GM12878 (cell line): ENCODE data around the gene ELOF1.

Source experiments
- CEBPZ ChIP-seq: fragments of 150-350 bp; IDR thresholded peaks from 2 replicates; pipeline ENCODE4 v1.6.1; 2016; ENCODE audit warnings: low read depth, low read length
- CTCF ChIP-seq, 3 experiments: IDR thresholded peaks in 2 of 3; conservative IDR thresholded peaks in 1 of 3; 2 replicates each; pipeline ENCODE4 v1.5.1; 2011; ENCODE audit warnings: low read depth in 3 of 3, low read length in 3 of 3, mild to moderate bottlenecking in 3 of 3, control low read depth in 2 of 3, moderate library complexity in 2 of 3, inconsistent platforms in 1 of 3, mixed read lengths in 1 of 3; ENCODE audit not compliant: control insufficient read depth in 2 of 3, insufficient read depth in 1 of 3; ENCODE audit errors: extremely low read depth in 1 of 3
- CUX1 ChIP-seq: IDR thresholded peaks from 2 replicates; pipeline ENCODE4 v1.6.1; 2012; ENCODE audit warnings: improper control_type of control experiment, low read depth, low read length; ENCODE audit not compliant: insufficient replicate concordance
- EED ChIP-seq: sonication (generic); IDR thresholded peaks from 2 replicates; pipeline ENCODE4 v1.6.1; 2016; ENCODE audit warnings: antibody characterized with exemption, low read depth
- EP300 ChIP-seq, 2 experiments: fragments of 150-350 bp in 1 of 2; IDR thresholded peaks; 2 replicates each; pipeline ENCODE4 v1.6.1; 2011 to 2012; ENCODE audit warnings: low read depth in 2 of 2, low read length in 2 of 2, borderline replicate concordance in 1 of 2, improper control_type of control experiment in 1 of 2, inconsistent platforms in 1 of 2; ENCODE audit not compliant: control insufficient read depth in 1 of 2
- EZH2 ChIP-seq: IDR thresholded peaks from 2 replicates; pipeline ENCODE4 v1.6.1; 2012; ENCODE audit warnings: low read depth, mild to moderate bottlenecking, control low read depth, inconsistent platforms, low read length, borderline replicate concordance; ENCODE audit not compliant: control insufficient read depth
- GABPA ChIP-seq: IDR thresholded peaks from 2 replicates; pipeline ENCODE4 v1.6.1; 2014; ENCODE audit warnings: antibody characterized with exemption, low read depth, mild to moderate bottlenecking, inconsistent platforms
- POLR2A ChIP-seq: IDR thresholded peaks from 2 replicates; pipeline ENCODE4 v1.6.1; 2011; ENCODE audit warnings: low read depth, mild to moderate bottlenecking, low read length
- RAD51 ChIP-seq: fragments of 450-650 bp; IDR thresholded peaks from 2 replicates; pipeline ENCODE4 v1.6.1; 2016; ENCODE audit warnings: moderate library complexity, mild to moderate bottlenecking, inconsistent platforms
- RBBP5 ChIP-seq: fragments of 200-600 bp; sonication (generic); conservative IDR thresholded peaks from 2 replicates; pipeline ENCODE4 v1.6.1; 2016
- RCOR1 ChIP-seq: conservative IDR thresholded peaks from 2 replicates; pipeline ENCODE4 v1.6.1; 2012; ENCODE audit warnings: low read depth, low read length, improper control_type of control experiment
- REST ChIP-seq: IDR thresholded peaks from 2 replicates; pipeline ENCODE4 v1.6.1; 2012; ENCODE audit warnings: mild to moderate bottlenecking, low read depth, low read length
- USF1 ChIP-seq: IDR thresholded peaks from 2 replicates; pipeline ENCODE4 v1.6.1; 2011; ENCODE audit warnings: borderline replicate concordance, low read depth, mild to moderate bottlenecking, moderate library complexity, mixed read lengths, low read length; ENCODE audit not compliant: insufficient read depth; ENCODE audit errors: extremely low read length
- USF2 ChIP-seq: IDR thresholded peaks from 2 replicates; pipeline ENCODE4 v1.6.1; 2011; ENCODE audit warnings: low read depth, low read length, improper control_type of control experiment, borderline replicate concordance

- TF ChIP-seq CTCF (IDR thresholded peaks at IDR 0.05 in 2 of 3, conservative IDR thresholded peaks at IDR 0.05 in 1 of 3; ENCODE audit: control insufficient read depth in 2 of 3, extremely low read depth in 1 of 3, insufficient read depth in 1 of 3, low read depth in 3 of 3, low read length in 3 of 3) (no peak), USF1 (no peak), RAD51 (no peak), POLR2A (no peak), GABPA (no peak), EP300 (IDR thresholded peaks at IDR 0.05; ENCODE audit: borderline replicate concordance in 1 of 2, control insufficient read depth in 1 of 2, low read depth in 2 of 2, low read length in 2 of 2) (no peak), REST (no peak), USF2 (no peak), RBBP5 (no peak), EED (no peak), CEBPZ (no peak), RCOR1 (no peak), CUX1 (no peak), EZH2 (no peak)
These were observed 37.1 kb upstream of the ELOF1 start for GRCh38 chr19:11596156-11596555.
